IMR-90 (cell line): ENCODE measurements around the gene DLX3. TPM values are rescaled to one million over a fixed set of nuclear protein-coding genes. Genes with fewer than 3 reads are reported as not detected.

ENCODE experiments used
- ATAC-seq: fragments of 200-7000 bp; cut with Tn5 transposase; 2 replicates; pipeline ENCODE4 v1.9.1; 2020; ENCODE audit warnings: low read depth, mild to moderate bottlenecking, moderate library complexity
- BruUV-seq: library from RNA; stranded (reverse); fragments of 400-500 nt; replicated peaks from 2 replicates; lab custom pipeline; 2021; lab: Mats Ljungman, UMichigan
- CTCF ChIA-PET: fragments of 300-600 bp; formaldehyde crosslinking; extraction: SDS; loops from one replicate; lab custom pipeline; 2021; ENCODE audit warnings: antibody characterized with exemption; lab: Yijun Ruan, JAX
- POLR2A ChIA-PET: fragments of 300-600 bp; sonication (Branson Sonifier 250); formaldehyde crosslinking; loops from one replicate; lab custom pipeline; 2022; ENCODE audit warnings: antibody characterized with exemption; ENCODE audit not compliant: unreplicated experiment; lab: Charles Lee
- DNase-seq: peaks from one replicate; pipeline ENCODE4 v3.0.0; 2013
- H2AFZ ChIP-seq: replicated peaks from 2 replicates; pipeline ENCODE3; 2013; ENCODE audit warnings: low read length, mild to moderate bottlenecking; ENCODE audit not compliant: poor library complexity
- H2AK5ac ChIP-seq: 2 replicates; pipeline ENCODE4 v1.6.1; 2013; ENCODE audit warnings: low read depth, low read length, inconsistent platforms
- H2AK9ac ChIP-seq: replicated peaks from 2 replicates; pipeline ENCODE3; 2013; ENCODE audit warnings: mild to moderate bottlenecking, low read depth, low read length, moderate library complexity; ENCODE audit not compliant: poor library complexity
- H2BK120ac ChIP-seq: 2 replicates; pipeline ENCODE4 v1.6.1; 2013; ENCODE audit warnings: low read depth, low read length, inconsistent platforms
- H2BK15ac ChIP-seq: 3 replicates; pipeline ENCODE4 v1.6.1; 2013; ENCODE audit warnings: low read depth, low read length, inconsistent platforms
- H2BK20ac ChIP-seq: 2 replicates; pipeline ENCODE4 v1.6.1; 2013; ENCODE audit warnings: low read depth, mild to moderate bottlenecking, inconsistent platforms, low read length, moderate library complexity
- H2BK5ac ChIP-seq: 2 replicates; pipeline ENCODE4 v1.6.1; 2013; ENCODE audit warnings: mild to moderate bottlenecking, low read depth, low read length, inconsistent platforms; ENCODE audit not compliant: poor library complexity, severe bottlenecking
- H3K14ac ChIP-seq: replicated peaks from 2 replicates; pipeline ENCODE4 v1.6.1; 2013; ENCODE audit warnings: low read depth, low read length, inconsistent platforms
- H3K18ac ChIP-seq: 2 replicates; pipeline ENCODE4 v1.6.1; 2013; ENCODE audit warnings: low read depth, low read length, control low read depth
- H3K23ac ChIP-seq: 2 replicates; pipeline ENCODE4 v1.6.1; 2013; ENCODE audit warnings: low read depth, low read length, inconsistent platforms
- H3K27ac ChIP-seq: 2 replicates; pipeline ENCODE4 v1.5.1; 2013; ENCODE audit warnings: mild to moderate bottlenecking, control low read depth, low read length; ENCODE audit not compliant: insufficient read depth
- H3K27me3 ChIP-seq: 2 replicates; pipeline ENCODE4 v1.6.1; 2013; ENCODE audit warnings: low read length; ENCODE audit not compliant: control insufficient read depth, insufficient read depth
- H3K36me3 ChIP-seq: 2 replicates; pipeline ENCODE4 v1.6.1; 2013; ENCODE audit warnings: low read length, mixed read lengths; ENCODE audit not compliant: control insufficient read depth, insufficient read depth
- H3K4ac ChIP-seq: 2 replicates; pipeline ENCODE4 v1.6.1; 2013; ENCODE audit warnings: low read depth, low read length, inconsistent platforms
- H3K4me1 ChIP-seq: 2 replicates; pipeline ENCODE4 v1.6.1; 2013; ENCODE audit warnings: low read length, mixed read lengths; ENCODE audit not compliant: control insufficient read depth, insufficient read depth
- H3K4me2 ChIP-seq: 2 replicates; pipeline ENCODE4 v1.6.1; 2013; ENCODE audit warnings: low read depth, mild to moderate bottlenecking, control low read depth, low read length, moderate library complexity
- H3K4me3 ChIP-seq: 2 replicates; pipeline ENCODE4 v1.5.1; 2013; ENCODE audit warnings: low read depth, mild to moderate bottlenecking, control low read depth, low read length, moderate library complexity; ENCODE audit not compliant: insufficient read depth
- H3K56ac ChIP-seq: 2 replicates; pipeline ENCODE4 v1.6.1; 2013; ENCODE audit warnings: low read length, inconsistent platforms; ENCODE audit not compliant: insufficient read depth; ENCODE audit errors: extremely low read depth
- H3K79me1 ChIP-seq, 2 experiments: 2 replicates each; pipeline ENCODE4 v1.6.1; 2013; ENCODE audit warnings: low read length in 2 of 2, inconsistent platforms in 1 of 2, low read depth in 1 of 2
- H3K9ac ChIP-seq: 2 replicates; pipeline ENCODE4 v1.6.1; 2013; ENCODE audit warnings: low read depth, low read length, control low read depth
- H3K9me1 ChIP-seq: 2 replicates; pipeline ENCODE4 v1.6.1; 2013; ENCODE audit warnings: low read length, inconsistent platforms; ENCODE audit not compliant: insufficient read depth
- H3K9me3 ChIP-seq: 2 replicates; pipeline ENCODE4 v1.6.1; 2013; ENCODE audit warnings: low read length; ENCODE audit not compliant: control insufficient read depth, insufficient read depth
- H4K20me1 ChIP-seq: 2 replicates; pipeline ENCODE4 v1.6.1; 2013; ENCODE audit warnings: low read length, inconsistent platforms; ENCODE audit not compliant: insufficient read depth
- H4K5ac ChIP-seq: 2 replicates; pipeline ENCODE4 v1.6.1; 2013; ENCODE audit warnings: mild to moderate bottlenecking, low read depth, low read length, control low read depth
- H4K8ac ChIP-seq, 2 experiments: 2 replicates each; pipeline ENCODE4 v1.6.1; 2013; ENCODE audit warnings: low read depth in 2 of 2, low read length in 2 of 2, control low read depth in 1 of 2, inconsistent platforms in 1 of 2
- H4K91ac ChIP-seq: 2 replicates; pipeline ENCODE4 v1.6.1; 2013; ENCODE audit warnings: low read depth, low read length, inconsistent platforms; ENCODE audit not compliant: insufficient read depth
- CHD1 ChIP-seq: IDR thresholded peaks from 2 replicates; pipeline ENCODE4 v1.6.1; 2012; ENCODE audit warnings: low read depth, low read length, improper control_type of control experiment
- MAZ ChIP-seq: IDR thresholded peaks from 2 replicates; pipeline ENCODE4 v1.6.1; 2012; ENCODE audit warnings: low read depth, mild to moderate bottlenecking, low read length, improper control_type of control experiment, moderate library complexity, borderline replicate concordance
- NFE2L2 ChIP-seq: fragments of 150-350 bp; IDR thresholded peaks from 2 replicates; pipeline ENCODE4 v1.6.1; 2016; ENCODE audit warnings: low read depth, mild to moderate bottlenecking, low read length
- POLR2A ChIP-seq: IDR thresholded peaks from 2 replicates; pipeline ENCODE4 v1.6.1; 2012; ENCODE audit warnings: mild to moderate bottlenecking, low read depth, low read length
- RCOR1 ChIP-seq: IDR thresholded peaks from 2 replicates; pipeline ENCODE4 v1.6.1; 2012; ENCODE audit warnings: mild to moderate bottlenecking, low read length, improper control_type of control experiment; ENCODE audit not compliant: insufficient replicate concordance
- RFX5 ChIP-seq: IDR thresholded peaks from 2 replicates; pipeline ENCODE4 v1.8.0; 2012; ENCODE audit warnings: low read depth, mild to moderate bottlenecking, low read length, moderate library complexity
- WGBS, 2 experiments: methylation state at CpG; one replicate each; pipeline versions ENCODE4 v1.1.5 to v1.1.7; 2013; ENCODE audit warnings: missing lambda C conversion rate in 2 of 2; ENCODE audit not compliant: insufficient read length in 1 of 2; ENCODE audit errors: extremely low coverage in 2 of 2; 5-methylcytosine and 5-hydroxymethylcytosine counted together
- dilution Hi-C: fragments of 300-500 bp; cut with HindIII; formaldehyde crosslinking; loops from one replicate; pipeline ENCODE4 v1.14.3; 2018; ENCODE audit warnings: low sequenced_read_pairs; ENCODE audit not compliant: unreplicated experiment
- in situ Hi-C: fragments of 300-500 bp; cut with MboI; formaldehyde crosslinking; loops from 3 replicates; pipeline ENCODE4 v1.14.3; 2019; ENCODE audit warnings: low sequenced_read_pairs, inconsistent platforms, mixed read lengths
- intact Hi-C: fragments of 100-400 bp; cut with micrococcal nuclease; formaldehyde crosslinking; loops from 2 replicates; pipeline ENCODE4 v1.10.0; 2022
- polyA plus RNA-seq, 3 experiments: library from polyadenylated mRNA; depleted of rRNA; stranded (reverse); fragments of >200 nt; gene quantifications; 2 replicates each; pipeline ENCODE4 v1.2.3, GENCODE V29; 2012; ENCODE audit warnings: low replicate concordance in 1 of 3
- total RNA-seq: library from RNA; depleted of rRNA; stranded (reverse); fragments of >200 nt; gene quantifications from 2 replicates; pipeline ENCODE4 v1.2.3, GENCODE V29; 2012

Gene DLX3
- total and polyA plus RNA-seq, 2 of the 4 experiments (the other 2 are of a cell fraction) = not detected

- H3K36me3 ChIP-seq = no peaks in the 10 kb centered on the region
- H3K4me3 ChIP-seq = no peak overlapping the region
- H4K91ac ChIP-seq = no peak overlapping the region
- no peak overlapping the region for H3K23ac ChIP-seq
- H3K14ac ChIP-seq = no peak overlapping the region
- H4K8ac ChIP-seq = no peak overlapping the region
- CTCF ChIA-PET = no interaction called here
- in situ Hi-C loops (no loop called here), dilution Hi-C loops (no loop called here), intact Hi-C loops (no loop called here)
- no peak overlapping the region for H3K4me2 ChIP-seq
- no TSS peak for BruUV-seq
- no CpG with 5 or more reads among the region's 11 CpGs for WGBS, 2 experiments
- H3K9me1 ChIP-seq = no peaks in the 10 kb centered on the region
- H4K20me1 ChIP-seq = peaks cover 5% of the 10 kb centered on the region
- TF ChIP-seq MAZ = no peak
- TF ChIP-seq RCOR1 = no peak
- TF ChIP-seq POLR2A = no peak
- TF ChIP-seq CHD1 = no peak
- no peak for TF ChIP-seq RFX5
- TF ChIP-seq NFE2L2 = no peak
- no peak overlapping the region for H3K18ac ChIP-seq
- H2BK15ac ChIP-seq = no peak overlapping the region
- no peak overlapping the region for H3K4ac ChIP-seq
- H2AK5ac ChIP-seq = no peak overlapping the region
- H2BK5ac ChIP-seq = no peak overlapping the region
- no peaks in the 10 kb centered on the region for H3K79me1 ChIP-seq
- H3K4me1 ChIP-seq = no peaks in the 10 kb centered on the region
- H2BK120ac ChIP-seq = no peak overlapping the region
- no peak overlapping the region for H3K27ac ChIP-seq
- H2AFZ ChIP-seq = no peak overlapping the region
- no peak overlapping the region for H3K56ac ChIP-seq
- no peak for ATAC-seq
- H2AK9ac ChIP-seq = no peak overlapping the region
- peaks cover 66% of the 10 kb centered on the region for H3K27me3 ChIP-seq
- no peak overlapping the region for H4K5ac ChIP-seq
- no peak for DNase-seq
- peaks cover 13% of the 10 kb centered on the region for H3K9me3 ChIP-seq
- H2BK20ac ChIP-seq = no peak overlapping the region
- no peak overlapping the region for H3K9ac ChIP-seq
- POLR2A ChIA-PET = no interaction called here
Observed at GRCh38 chr17:49962599-49963308, 32.3 kb downstream of the DLX3 start.
